GM23338 (cell line): ENCODE results near the gene RXFP1. TPM values are rescaled to one million over a fixed set of nuclear protein-coding genes. Genes with fewer than 3 reads are reported as not detected.

Experiments used
- ATAC-seq: fragments of 200-7000 bp; cut with Tn5 transposase; 3 replicates; pipeline ENCODE4 v1.9.1; 2020
- DNase-seq: peaks from one replicate; pipeline ENCODE4 v3.0.0-alpha.2; 2015; ENCODE audit warnings: low spot score
- H2AFZ ChIP-seq: fragments of 200-600 bp; sonication (generic); 2 replicates; pipeline ENCODE4 v1.8.0; 2016; ENCODE audit warnings: antibody characterized with exemption, mild to moderate bottlenecking, moderate library complexity
- H3F3A ChIP-seq: fragments of 200-600 bp; sonication (generic); replicated peaks from 2 replicates; pipeline ENCODE4 v1.8.0; 2017; ENCODE audit warnings: antibody characterized with exemption, mixed run types, low read depth
- H3K27ac ChIP-seq: fragments of 200-600 bp; sonication (generic); 2 replicates; pipeline ENCODE4 v1.6.1; 2016; ENCODE audit warnings: low read depth
- H3K27me3 ChIP-seq: fragments of 200-600 bp; sonication (generic); 2 replicates; pipeline ENCODE4 v1.8.0; 2016; ENCODE audit warnings: mild to moderate bottlenecking, mixed run types, moderate library complexity; ENCODE audit not compliant: insufficient read depth
- H3K36me3 ChIP-seq: fragments of 200-600 bp; sonication (generic); 2 replicates; pipeline ENCODE4 v1.8.0; 2016; ENCODE audit warnings: mild to moderate bottlenecking; ENCODE audit not compliant: insufficient read depth
- H3K4me1 ChIP-seq: fragments of 200-600 bp; sonication (generic); 2 replicates; pipeline ENCODE4 v1.8.0; 2016; ENCODE audit warnings: mild to moderate bottlenecking, moderate library complexity; ENCODE audit not compliant: insufficient read depth
- H3K4me2 ChIP-seq: fragments of 200-600 bp; sonication (generic); 2 replicates; pipeline ENCODE4 v1.7.1; 2017; ENCODE audit warnings: mixed run types
- H3K4me3 ChIP-seq: fragments of 200-600 bp; sonication (generic); 2 replicates; pipeline ENCODE4 v1.6.1; 2016; ENCODE audit warnings: mixed run types
- H3K79me2 ChIP-seq: fragments of 200-600 bp; sonication (generic); replicated peaks from 2 replicates; pipeline ENCODE4 v1.8.0; 2017; ENCODE audit warnings: mild to moderate bottlenecking; ENCODE audit not compliant: insufficient read depth
- H3K9me2 ChIP-seq: fragments of 200-600 bp; sonication (generic); 2 replicates; pipeline ENCODE4 v1.8.0; 2017; ENCODE audit not compliant: insufficient read depth
- H4K20me1 ChIP-seq: fragments of 200-600 bp; sonication (generic); replicated peaks from 2 replicates; pipeline ENCODE4 v1.8.0; 2017; ENCODE audit warnings: mild to moderate bottlenecking; ENCODE audit not compliant: insufficient read depth
- H3K27ac Mint-ChIP-seq: 2 replicates; pipeline ENCODE4 v1.8.0; 2020; ENCODE audit warnings: inconsistent platforms, mild to moderate bottlenecking, moderate library complexity, mixed read lengths
- H3K27me3 Mint-ChIP-seq: 3 replicates; pipeline ENCODE4 v1.8.0; 2022; ENCODE audit warnings: low read depth, mild to moderate bottlenecking, moderate library complexity, mixed read lengths, inconsistent platforms; ENCODE audit not compliant: insufficient read depth, poor library complexity
- H3K36me3 Mint-ChIP-seq: 3 replicates; pipeline ENCODE4 v1.8.0; 2021; ENCODE audit warnings: low read depth, mild to moderate bottlenecking, inconsistent platforms, moderate library complexity, mixed read lengths
- H3K4me1 Mint-ChIP-seq: 3 replicates; pipeline ENCODE4 v1.8.0; 2020; ENCODE audit warnings: mild to moderate bottlenecking, inconsistent platforms, mixed read lengths
- H3K4me3 Mint-ChIP-seq: 3 replicates; pipeline ENCODE4 v1.8.0; 2021; ENCODE audit warnings: moderate library complexity, mild to moderate bottlenecking, inconsistent platforms, mixed read lengths
- H3K9me3 Mint-ChIP-seq: 3 replicates; pipeline ENCODE4 v1.8.0; 2020; ENCODE audit warnings: moderate library complexity, mild to moderate bottlenecking, inconsistent platforms, mixed read lengths
- CREB1 ChIP-seq: fragments of 250-450 bp; sonication (Bioruptor Pico); IDR thresholded peaks from 2 replicates; pipeline ENCODE4 v1.5.0; 2020; ENCODE audit warnings: low read depth, mild to moderate bottlenecking, moderate library complexity
- EZH2 ChIP-seq: fragments of 200-600 bp; sonication (generic); IDR thresholded peaks from one replicate; pipeline ENCODE4 v1.8.0; 2017; ENCODE audit warnings: antibody characterized with exemption, mild to moderate bottlenecking, low read depth; ENCODE audit not compliant: unreplicated experiment
- EZH2phosphoT487 ChIP-seq: fragments of 200-600 bp; sonication (generic); IDR thresholded peaks from one replicate; pipeline ENCODE4 v1.8.1; 2018; ENCODE audit warnings: antibody characterized with exemption; ENCODE audit not compliant: unreplicated experiment
- NANOG ChIP-seq: IDR thresholded peaks from 2 replicates; pipeline ENCODE4 v1.6.1; 2016; ENCODE audit warnings: antibody characterized with exemption, borderline replicate concordance
- POLR2AphosphoS5 ChIP-seq: IDR thresholded peaks from 2 replicates; pipeline ENCODE4 v1.6.1; 2016; ENCODE audit warnings: antibody characterized with exemption, low read depth
- REST ChIP-seq: IDR thresholded peaks from one replicate; pipeline ENCODE4 v1.6.1; 2018; ENCODE audit warnings: antibody characterized with exemption; ENCODE audit not compliant: unreplicated experiment
- STAT1 ChIP-seq: IDR thresholded peaks from one replicate; pipeline ENCODE4 v1.6.1; 2016; ENCODE audit warnings: antibody characterized with exemption; ENCODE audit not compliant: unreplicated experiment
- polyA plus RNA-seq: library from polyadenylated mRNA; unstranded; fragments of >200 nt; fragmentation: Nextera tagmentation; extraction: Ambion mirVana; gene quantifications from 2 replicates; pipeline ENCODE4 v1.2.1, GENCODE V29; 2016
- total RNA-seq: library from RNA; depleted of rRNA; stranded (reverse); fragments of >200 nt; shearing (Covaris generic); gene quantifications from 2 replicates; pipeline ENCODE4 v1.2.3, GENCODE V29; 2014
- TF ChIP-seq, protein P1 (sequence below): IDR thresholded peaks from 2 replicates; pipeline ENCODE4 v1.6.1; 2016; ENCODE audit warnings: antibody characterized with exemption
- TF ChIP-seq, protein P2 (sequence below): fragments of 250-450 bp; sonication (Bioruptor Pico); IDR thresholded peaks from 2 replicates; pipeline ENCODE4 v1.5.0; 2020; ENCODE audit warnings: mild to moderate bottlenecking, moderate library complexity

The RXFP1 gene
- total and polyA plus RNA-seq, 2 experiments from 2014 or later, result 0.63 TPM; not detected in 1

GRCh38 chr4:158671665-158671914 lies 149.9 kb downstream of the RXFP1 start, which contains the start of gene C4orf46:
Gene C4orf46 (minus strand): TSS chr4:158671887. CDS start chr4:158671801, 86 bp downstream.
- H4K20me1 ChIP-seq, result no peaks in the 10 kb centered on the region; the same call in 1 of the 2 replicates
- Mint-ChIP-seq H3K27me3 (peaks cover 12% of the 10 kb centered on the region), H3K4me3 (peak within 1 kb of the TSS; percentile 98), H3K4me1 (peaks cover 14% of the 10 kb centered on the region; the same call in 2 of the 3 replicates), H3K27ac (peak within 1 kb of the TSS; percentile 98), H3K9me3 (no peaks in the 10 kb centered on the region; the same call in 2 of the 3 replicates), H3K36me3 (peaks cover 10% of the 10 kb centered on the region)
- peaks cover 5% of the 10 kb centered on the region; the same call in 1 of the 2 replicates for H3F3A ChIP-seq
- H3K4me1 ChIP-seq, result 0 out of 2 replicates have a peak, but pooled peaks cover 5% of the 10 kb centered on the region
- peaks cover 50% of the 10 kb centered on the region for H3K79me2 ChIP-seq
- DNase-seq (no peak), ATAC-seq (no peak)
- peaks cover 5% of the 10 kb centered on the region; the same call in 1 of the 2 replicates for H3K36me3 ChIP-seq
- peak within 1 kb of the TSS; percentile 74 for H2AFZ ChIP-seq
- peak within 1 kb of the TSS; percentile 76 for H3K4me3 ChIP-seq
- peak within 1 kb of the TSS; percentile 84 for H3K27ac ChIP-seq
- no peaks in the 10 kb centered on the region for H3K9me2 ChIP-seq
- TF ChIP-seq NANOG (no peak), POLR2AphosphoS5 (peak; percentile 81)
- no peaks in the 10 kb centered on the region for H3K27me3 ChIP-seq
- H3K4me2 ChIP-seq, result peak within 1 kb of the TSS; percentile 81

DNA sequence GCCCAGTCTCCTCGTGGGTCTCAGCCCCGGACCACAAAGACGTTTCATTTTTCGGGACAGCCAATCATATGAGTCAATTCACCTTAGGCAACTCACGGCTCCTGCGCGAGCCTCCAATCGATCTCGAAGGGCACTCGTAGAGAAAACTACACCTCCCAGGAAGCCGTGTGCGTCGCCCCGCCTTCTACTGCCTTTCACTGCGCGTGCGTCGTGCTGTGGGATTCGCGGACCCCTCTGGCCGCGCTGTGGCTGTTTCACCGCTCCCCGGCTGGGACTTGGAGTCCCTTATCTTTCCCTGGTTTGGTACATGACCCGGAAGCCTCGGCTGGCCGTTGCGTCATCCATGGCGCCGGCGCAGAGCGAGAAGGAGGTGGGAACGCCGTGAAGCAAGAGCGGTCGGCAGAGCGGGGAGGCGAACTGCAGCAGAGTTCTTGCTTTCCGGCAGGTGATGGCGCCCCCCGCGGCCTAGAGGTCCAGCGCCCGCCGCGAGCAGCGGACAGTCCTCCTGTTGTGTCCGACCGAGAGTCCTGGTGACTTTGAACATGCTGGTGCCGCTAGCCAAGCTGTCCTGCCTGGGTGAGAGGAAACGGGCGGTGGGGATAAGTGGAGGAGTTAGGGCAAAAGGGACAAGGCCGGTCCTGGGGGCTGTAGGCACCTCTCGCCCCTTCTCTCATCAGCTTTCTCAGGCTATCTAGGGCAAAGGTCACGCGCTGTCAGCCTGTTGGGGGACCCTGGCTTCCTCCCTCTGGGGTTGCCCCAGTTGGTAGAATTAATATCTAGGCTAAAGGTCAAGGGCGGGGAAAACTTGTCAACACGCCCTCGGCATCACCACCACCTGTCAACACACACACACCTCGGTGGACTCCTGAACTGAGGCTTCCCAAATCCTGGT lies 150.5 kb downstream of the RXFP1 start, which contains the start of gene ETFDH:
Gene ETFDH (plus strand): TSS at position 382 of the 892 bp plus-strand sequence. CDS start 161 bp downstream, at position 543.
- peak within 1 kb of the TSS; percentile 81 for H3K4me2 ChIP-seq
- H3K79me2 ChIP-seq, result peaks cover 46% of the 10 kb centered on the region
- Mint-ChIP-seq H3K4me1 (peaks cover 14% of the 10 kb centered on the region; the same call in 2 of the 3 replicates), H3K36me3 (peaks cover 7% of the 10 kb centered on the region), H3K9me3 (no peaks in the 10 kb centered on the region; the same call in 2 of the 3 replicates), H3K27me3 (peaks cover 12% of the 10 kb centered on the region), H3K4me3 (peak within 1 kb of the TSS; percentile 98), H3K27ac (peak within 1 kb of the TSS; percentile 98)
- peak; percentile 88 for ATAC-seq
- H3K27me3 ChIP-seq, result no peaks in the 10 kb centered on the region
- H3K4me3 ChIP-seq, result peak within 1 kb of the TSS; percentile 76
- peak; percentile 98 for DNase-seq
- H3K9me2 ChIP-seq, result no peaks in the 10 kb centered on the region
- H3K4me1 ChIP-seq, result 0 out of 2 replicates have a peak, but pooled peaks cover 5% of the 10 kb centered on the region
- peaks cover 5% of the 10 kb centered on the region; the same call in 1 of the 2 replicates for H3K36me3 ChIP-seq
- H3K27ac ChIP-seq, result peak within 1 kb of the TSS; percentile 84
- H3F3A ChIP-seq, result peaks cover 5% of the 10 kb centered on the region; the same call in 1 of the 2 replicates
- no peaks in the 10 kb centered on the region; the same call in 1 of the 2 replicates for H4K20me1 ChIP-seq
- H2AFZ ChIP-seq, result peak within 1 kb of the TSS; percentile 74
- TF ChIP-seq NANOG (no peak), REST (no peak), EZH2 (no peak), STAT1 (no peak), CREB1 (CRISPR knock-in tag) (peak; percentile 89), EZH2phosphoT487 (no peak)
- TF ChIP-seq, protein P1, sequence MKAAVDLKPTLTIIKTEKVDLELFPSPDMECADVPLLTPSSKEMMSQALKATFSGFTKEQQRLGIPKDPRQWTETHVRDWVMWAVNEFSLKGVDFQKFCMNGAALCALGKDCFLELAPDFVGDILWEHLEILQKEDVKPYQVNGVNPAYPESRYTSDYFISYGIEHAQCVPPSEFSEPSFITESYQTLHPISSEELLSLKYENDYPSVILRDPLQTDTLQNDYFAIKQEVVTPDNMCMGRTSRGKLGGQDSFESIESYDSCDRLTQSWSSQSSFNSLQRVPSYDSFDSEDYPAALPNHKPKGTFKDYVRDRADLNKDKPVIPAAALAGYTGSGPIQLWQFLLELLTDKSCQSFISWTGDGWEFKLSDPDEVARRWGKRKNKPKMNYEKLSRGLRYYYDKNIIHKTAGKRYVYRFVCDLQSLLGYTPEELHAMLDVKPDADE, result peak; percentile 96
- TF ChIP-seq, protein P2, sequence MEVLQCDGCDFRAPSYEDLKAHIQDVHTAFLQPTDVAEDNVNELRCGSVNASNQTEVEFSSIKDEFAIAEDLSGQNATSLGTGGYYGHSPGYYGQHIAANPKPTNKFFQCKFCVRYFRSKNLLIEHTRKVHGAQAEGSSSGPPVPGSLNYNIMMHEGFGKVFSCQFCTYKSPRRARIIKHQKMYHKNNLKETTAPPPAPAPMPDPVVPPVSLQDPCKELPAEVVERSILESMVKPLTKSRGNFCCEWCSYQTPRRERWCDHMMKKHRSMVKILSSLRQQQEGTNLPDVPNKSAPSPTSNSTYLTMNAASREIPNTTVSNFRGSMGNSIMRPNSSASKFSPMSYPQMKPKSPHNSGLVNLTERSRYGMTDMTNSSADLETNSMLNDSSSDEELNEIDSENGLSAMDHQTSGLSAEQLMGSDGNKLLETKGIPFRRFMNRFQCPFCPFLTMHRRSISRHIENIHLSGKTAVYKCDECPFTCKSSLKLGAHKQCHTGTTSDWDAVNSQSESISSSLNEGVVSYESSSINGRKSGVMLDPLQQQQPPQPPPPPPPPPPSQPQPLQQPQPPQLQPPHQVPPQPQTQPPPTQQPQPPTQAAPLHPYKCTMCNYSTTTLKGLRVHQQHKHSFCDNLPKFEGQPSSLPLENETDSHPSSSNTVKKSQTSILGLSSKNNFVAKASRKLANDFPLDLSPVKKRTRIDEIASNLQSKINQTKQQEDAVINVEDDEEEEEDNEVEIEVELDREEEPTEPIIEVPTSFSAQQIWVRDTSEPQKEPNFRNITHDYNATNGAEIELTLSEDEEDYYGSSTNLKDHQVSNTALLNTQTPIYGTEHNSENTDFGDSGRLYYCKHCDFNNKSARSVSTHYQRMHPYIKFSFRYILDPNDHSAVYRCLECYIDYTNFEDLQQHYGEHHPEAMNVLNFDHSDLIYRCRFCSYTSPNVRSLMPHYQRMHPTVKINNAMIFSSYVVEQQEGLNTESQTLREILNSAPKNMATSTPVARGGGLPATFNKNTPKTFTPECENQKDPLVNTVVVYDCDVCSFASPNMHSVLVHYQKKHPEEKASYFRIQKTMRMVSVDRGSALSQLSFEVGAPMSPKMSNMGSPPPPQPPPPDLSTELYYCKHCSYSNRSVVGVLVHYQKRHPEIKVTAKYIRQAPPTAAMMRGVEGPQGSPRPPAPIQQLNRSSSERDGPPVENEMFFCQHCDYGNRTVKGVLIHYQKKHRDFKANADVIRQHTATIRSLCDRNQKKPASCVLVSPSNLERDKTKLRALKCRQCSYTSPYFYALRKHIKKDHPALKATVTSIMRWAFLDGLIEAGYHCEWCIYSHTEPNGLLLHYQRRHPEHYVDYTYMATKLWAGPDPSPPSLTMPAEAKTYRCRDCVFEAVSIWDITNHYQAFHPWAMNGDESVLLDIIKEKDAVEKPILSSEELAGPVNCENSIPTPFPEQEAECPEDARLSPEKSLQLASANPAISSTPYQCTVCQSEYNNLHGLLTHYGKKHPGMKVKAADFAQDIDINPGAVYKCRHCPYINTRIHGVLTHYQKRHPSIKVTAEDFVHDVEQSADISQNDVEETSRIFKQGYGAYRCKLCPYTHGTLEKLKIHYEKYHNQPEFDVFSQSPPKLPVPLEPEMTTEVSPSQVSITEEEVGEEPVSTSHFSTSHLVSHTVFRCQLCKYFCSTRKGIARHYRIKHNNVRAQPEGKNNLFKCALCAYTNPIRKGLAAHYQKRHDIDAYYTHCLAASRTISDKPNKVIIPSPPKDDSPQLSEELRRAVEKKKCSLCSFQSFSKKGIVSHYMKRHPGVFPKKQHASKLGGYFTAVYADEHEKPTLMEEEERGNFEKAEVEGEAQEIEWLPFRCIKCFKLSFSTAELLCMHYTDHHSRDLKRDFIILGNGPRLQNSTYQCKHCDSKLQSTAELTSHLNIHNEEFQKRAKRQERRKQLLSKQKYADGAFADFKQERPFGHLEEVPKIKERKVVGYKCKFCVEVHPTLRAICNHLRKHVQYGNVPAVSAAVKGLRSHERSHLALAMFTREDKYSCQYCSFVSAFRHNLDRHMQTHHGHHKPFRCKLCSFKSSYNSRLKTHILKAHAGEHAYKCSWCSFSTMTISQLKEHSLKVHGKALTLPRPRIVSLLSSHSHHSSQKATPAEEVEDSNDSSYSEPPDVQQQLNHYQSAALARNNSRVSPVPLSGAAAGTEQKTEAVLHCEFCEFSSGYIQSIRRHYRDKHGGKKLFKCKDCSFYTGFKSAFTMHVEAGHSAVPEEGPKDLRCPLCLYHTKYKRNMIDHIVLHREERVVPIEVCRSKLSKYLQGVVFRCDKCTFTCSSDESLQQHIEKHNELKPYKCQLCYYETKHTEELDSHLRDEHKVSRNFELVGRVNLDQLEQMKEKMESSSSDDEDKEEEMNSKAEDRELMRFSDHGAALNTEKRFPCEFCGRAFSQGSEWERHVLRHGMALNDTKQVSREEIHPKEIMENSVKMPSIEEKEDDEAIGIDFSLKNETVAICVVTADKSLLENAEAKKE, result no peak
